HAP-1 (cell line): ENCODE data around the gene RNF133.

ENCODE experiments used
- DNase-seq, 2 experiments: peaks; one replicate each; pipeline ENCODE4 v3.0.0-alpha.2; 2016 to 2020; ENCODE audit warnings: low spot score in 2 of 2
- H3K27me3 ChIP-seq: fragments of 250-450 bp; sonication (Bioruptor Pico); 2 replicates; pipeline ENCODE4 v1.5.1; 2020; ENCODE audit warnings: low read depth, mild to moderate bottlenecking, moderate library complexity
- H3K36me3 ChIP-seq: fragments of 250-450 bp; sonication (Bioruptor Pico); replicated peaks from 2 replicates; pipeline ENCODE4 v1.5.1; 2020; ENCODE audit warnings: mild to moderate bottlenecking
- H3K4me1 ChIP-seq: fragments of 250-450 bp; sonication (Bioruptor Pico); 2 replicates; pipeline ENCODE4 v1.5.1; 2020; ENCODE audit warnings: mild to moderate bottlenecking
- H3K4me3 ChIP-seq: fragments of 250-450 bp; sonication (Bioruptor Pico); 2 replicates; pipeline ENCODE4 v1.5.1; 2020; ENCODE audit warnings: mild to moderate bottlenecking, moderate library complexity
- H3K9me3 ChIP-seq: fragments of 250-450 bp; sonication (Bioruptor Pico); 2 replicates; pipeline ENCODE4 v1.5.1; 2020; ENCODE audit warnings: mild to moderate bottlenecking, moderate library complexity
- in situ Hi-C: fragments of 300-500 bp; cut with MboI; formaldehyde crosslinking; loops from 3 replicates; pipeline ENCODE4 v1.14.3; 2020; ENCODE audit warnings: low sequenced_read_pairs, inconsistent platforms, mixed read lengths

RNF133 gene, protein sequence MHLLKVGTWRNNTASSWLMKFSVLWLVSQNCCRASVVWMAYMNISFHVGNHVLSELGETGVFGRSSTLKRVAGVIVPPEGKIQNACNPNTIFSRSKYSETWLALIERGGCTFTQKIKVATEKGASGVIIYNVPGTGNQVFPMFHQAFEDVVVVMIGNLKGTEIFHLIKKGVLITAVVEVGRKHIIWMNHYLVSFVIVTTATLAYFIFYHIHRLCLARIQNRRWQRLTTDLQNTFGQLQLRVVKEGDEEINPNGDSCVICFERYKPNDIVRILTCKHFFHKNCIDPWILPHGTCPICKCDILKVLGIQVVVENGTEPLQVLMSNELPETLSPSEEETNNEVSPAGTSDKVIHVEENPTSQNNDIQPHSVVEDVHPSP

DNA sequence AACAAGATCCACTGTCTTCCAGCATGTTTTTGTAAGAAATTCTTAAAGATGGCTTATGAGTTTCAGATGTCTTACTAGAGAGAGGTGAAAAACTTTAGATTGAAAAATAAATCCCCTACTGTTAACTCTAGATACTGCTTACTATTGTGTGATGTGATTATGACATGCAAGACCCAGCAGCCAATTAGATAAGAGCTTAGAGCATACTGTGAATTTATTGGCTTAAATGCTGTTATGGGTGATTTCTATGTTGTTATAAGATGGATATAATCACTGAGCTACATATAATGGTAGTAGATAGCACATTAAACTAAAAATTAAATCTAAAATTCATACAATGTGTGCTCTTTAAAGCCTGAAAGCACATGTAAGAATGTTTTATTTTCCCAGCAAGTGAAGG, at the start of gene RNF133:
Gene RNF133, minus strand, starts transcription at position 101 of the 400 bp plus-strand sequence. CDS start 199 bp downstream, outside the sequence.
- Histone ChIP-seq H3K27me3 (peaks cover 10% of the 10 kb centered on the region; the same call in 1 of the 2 replicates), H3K36me3 (no peaks in the 10 kb centered on the region), H3K4me1 (no peaks in the 10 kb centered on the region), H3K9me3 (no peaks in the 10 kb centered on the region), H3K4me3 (no peak within 1 kb of the TSS)
- DNase-seq = no peak
- in situ Hi-C loops = no loop called here

GRCh38 chr7:122748195-122748594, 49.3 kb upstream of the RNF133 start:
- Histone ChIP-seq H3K27me3 (no peaks in the 10 kb centered on the region), H3K4me1 (peaks cover 16% of the 10 kb centered on the region), H3K36me3 (no peaks in the 10 kb centered on the region), H3K9me3 (no peaks in the 10 kb centered on the region), H3K4me3 (no peak overlapping the region)
- DNase-seq = no peak
- in situ Hi-C loops = no loop called here

GRCh38 chr7:122746948-122747347, 48.0 kb upstream of the RNF133 start:
- Histone ChIP-seq H3K27me3 (no peaks in the 10 kb centered on the region), H3K4me3 (no peak overlapping the region), H3K9me3 (no peaks in the 10 kb centered on the region), H3K36me3 (no peaks in the 10 kb centered on the region), H3K4me1 (peaks cover 16% of the 10 kb centered on the region)
- in situ Hi-C loops = no loop called here
- no peak for DNase-seq

DNA sequence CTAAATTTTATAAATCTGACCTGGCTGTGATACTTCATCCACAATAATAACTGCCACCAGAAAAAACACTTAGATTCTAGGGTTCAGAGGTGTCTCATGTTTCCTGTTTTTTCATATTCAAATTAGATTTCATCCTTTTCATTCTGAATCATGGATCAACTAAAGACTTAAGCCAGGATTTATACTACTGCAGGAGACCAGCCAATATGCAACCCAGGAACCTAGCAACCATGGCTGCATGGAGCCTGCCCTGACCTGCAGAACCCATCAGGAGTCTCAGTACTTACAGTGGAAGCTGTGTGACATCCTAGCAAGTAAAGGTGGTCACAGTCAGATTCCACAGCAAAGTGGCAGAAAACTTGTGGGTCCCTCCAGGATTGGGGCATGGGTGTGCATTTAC, 44.3 kb upstream of the RNF133 start:
- no peak overlapping the region for H3K4me3 ChIP-seq
- no peaks in the 10 kb centered on the region; the same call in 1 of the 2 replicates for H3K4me1 ChIP-seq
- H3K9me3 ChIP-seq = no peaks in the 10 kb centered on the region
- no peaks in the 10 kb centered on the region for H3K36me3 ChIP-seq
- in situ Hi-C loops = no loop called here
- no peaks in the 10 kb centered on the region; the same call in 1 of the 2 replicates for H3K27me3 ChIP-seq
- DNase-seq = no peak

- H3K4me3 ChIP-seq = no peak overlapping the region
- no peaks in the 10 kb centered on the region for H3K9me3 ChIP-seq
- no peak for DNase-seq
- no peaks in the 10 kb centered on the region for H3K36me3 ChIP-seq
- no peaks in the 10 kb centered on the region; the same call in 1 of the 2 replicates for H3K27me3 ChIP-seq
- in situ Hi-C loops = no loop called here
- H3K4me1 ChIP-seq = peaks cover 7% of the 10 kb centered on the region
Measured at GRCh38 chr7:122738947-122739346, 40.0 kb upstream of the RNF133 start.

GRCh38 chr7:122736183-122736582, 37.3 kb upstream of the RNF133 start:
- Histone ChIP-seq H3K4me1 (peaks cover 7% of the 10 kb centered on the region), H3K9me3 (no peaks in the 10 kb centered on the region; the same call in 1 of the 2 replicates), H3K27me3 (no peaks in the 10 kb centered on the region), H3K4me3 (no peak overlapping the region), H3K36me3 (no peaks in the 10 kb centered on the region)
- DNase-seq = no peak
- in situ Hi-C loops = no loop called here

DNA sequence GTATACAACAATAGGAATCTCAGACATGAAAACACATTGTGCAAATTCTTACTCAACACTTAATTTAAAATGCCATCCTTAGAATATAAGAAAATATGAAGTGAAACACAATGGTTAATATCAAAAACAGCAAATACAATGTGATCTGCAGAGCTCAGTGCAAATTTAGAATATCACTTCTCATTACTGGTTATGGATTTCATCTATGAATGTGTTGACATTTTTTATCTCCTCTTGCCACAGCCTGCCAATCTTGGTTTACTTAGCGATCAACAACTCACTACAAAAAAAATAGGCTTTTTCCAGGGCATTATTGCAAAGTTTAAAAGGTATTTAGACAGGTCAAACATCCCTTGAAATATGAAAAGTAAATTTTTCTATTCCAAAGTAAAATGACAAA, 28.8 kb upstream of the RNF133 start:
- no peaks in the 10 kb centered on the region for H3K9me3 ChIP-seq
- in situ Hi-C loops = no loop called here
- peaks cover 3% of the 10 kb centered on the region; the same call in 1 of the 2 replicates for H3K27me3 ChIP-seq
- no peaks in the 10 kb centered on the region for H3K36me3 ChIP-seq
- no peaks in the 10 kb centered on the region for H3K4me1 ChIP-seq
- no peak for DNase-seq
- H3K4me3 ChIP-seq = no peak overlapping the region

- Histone ChIP-seq H3K4me1 (no peaks in the 10 kb centered on the region), H3K4me3 (no peak overlapping the region), H3K36me3 (no peaks in the 10 kb centered on the region), H3K27me3 (peaks cover 3% of the 10 kb centered on the region; the same call in 1 of the 2 replicates), H3K9me3 (no peaks in the 10 kb centered on the region)
- no peak for DNase-seq
- in situ Hi-C loops = no loop called here
Measured at GRCh38 chr7:122727354-122727753, 28.4 kb upstream of the RNF133 start.

GRCh38 chr7:122726881-122727280, 28.0 kb upstream of the RNF133 start:
- H3K36me3 ChIP-seq = no peaks in the 10 kb centered on the region
- DNase-seq = no peak
- H3K4me1 ChIP-seq = no peaks in the 10 kb centered on the region
- no peak overlapping the region for H3K4me3 ChIP-seq
- H3K9me3 ChIP-seq = no peaks in the 10 kb centered on the region
- peaks cover 3% of the 10 kb centered on the region; the same call in 1 of the 2 replicates for H3K27me3 ChIP-seq
- in situ Hi-C loops = no loop called here

DNA sequence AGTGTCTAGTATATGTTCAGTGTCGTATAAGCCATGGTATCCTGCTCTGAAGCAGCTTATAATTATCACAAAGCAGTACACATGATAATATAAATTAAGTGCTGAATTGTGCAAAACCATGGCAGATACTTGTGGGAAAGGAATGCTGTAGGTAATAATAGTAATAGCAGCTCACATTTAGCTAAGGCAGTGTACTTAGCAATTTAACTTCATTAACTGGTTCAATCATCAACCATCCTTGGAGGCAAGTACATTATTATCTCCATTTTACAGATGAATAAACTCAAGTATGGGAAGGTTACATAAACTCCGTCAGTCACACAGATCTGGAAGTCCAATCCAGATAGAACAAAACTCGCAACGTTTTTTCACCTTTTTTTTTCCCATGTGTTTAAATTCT, 25.4 kb upstream of the RNF133 start:
- Histone ChIP-seq H3K4me3 (no peak overlapping the region), H3K9me3 (no peaks in the 10 kb centered on the region), H3K4me1 (no peaks in the 10 kb centered on the region), H3K27me3 (peaks cover 3% of the 10 kb centered on the region; the same call in 1 of the 2 replicates), H3K36me3 (no peaks in the 10 kb centered on the region)
- in situ Hi-C loops = no loop called here
- no peak for DNase-seq

DNA sequence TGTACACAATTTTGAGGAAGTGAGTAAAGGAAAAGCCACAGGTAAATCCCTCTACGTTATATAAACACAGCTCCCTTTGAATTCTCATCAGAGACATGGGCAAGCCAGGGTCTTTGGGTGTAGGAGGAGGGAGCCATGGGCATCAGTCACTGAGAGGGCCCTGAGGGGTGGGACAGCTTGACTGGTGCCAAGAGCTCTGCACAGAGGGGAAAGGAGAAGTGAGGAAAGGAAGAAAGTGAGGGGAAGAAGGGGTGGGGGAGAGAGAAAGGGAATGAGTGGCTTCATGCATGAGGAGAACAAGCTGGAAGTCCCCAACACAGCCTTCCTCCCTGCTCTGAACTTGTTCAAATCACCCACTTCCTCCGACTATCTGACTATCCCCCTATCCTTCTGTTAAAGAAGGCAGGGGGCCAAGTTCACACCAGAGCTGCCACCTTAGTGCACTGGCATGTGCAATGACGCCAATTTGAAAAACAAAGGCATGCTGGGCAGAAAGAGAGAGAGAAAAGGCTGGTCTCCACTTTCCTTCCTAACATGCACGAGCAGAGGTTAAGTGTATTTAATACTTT, 20.2 kb upstream of the RNF133 start:
- no peaks in the 10 kb centered on the region for H3K4me1 ChIP-seq
- H3K27me3 ChIP-seq = no peaks in the 10 kb centered on the region
- in situ Hi-C loops = no loop called here
- no peak for DNase-seq
- H3K36me3 ChIP-seq = no peaks in the 10 kb centered on the region
- H3K9me3 ChIP-seq = no peaks in the 10 kb centered on the region
- H3K4me3 ChIP-seq = no peak overlapping the region

GRCh38 chr7:122717356-122718089, 18.6 kb upstream of the RNF133 start:
- in situ Hi-C loops = no loop called here
- H3K27me3 ChIP-seq = no peaks in the 10 kb centered on the region; the same call in 1 of the 2 replicates

GRCh38 chr7:122715183-122715582, 16.3 kb upstream of the RNF133 start:
- DNase-seq = no peak
- H3K4me3 ChIP-seq = no peak overlapping the region
- H3K9me3 ChIP-seq = no peaks in the 10 kb centered on the region
- H3K36me3 ChIP-seq = no peaks in the 10 kb centered on the region
- no peaks in the 10 kb centered on the region for H3K4me1 ChIP-seq
- in situ Hi-C loops = no loop called here
- H3K27me3 ChIP-seq = no peaks in the 10 kb centered on the region; the same call in none of the 2 replicates

More at GRCh38 chr7:122717356-122718089, 18.6 kb upstream of the RNF133 start:
- DNase-seq = no peak
- no peaks in the 10 kb centered on the region for H3K36me3 ChIP-seq
- H3K4me1 ChIP-seq = no peaks in the 10 kb centered on the region
- H3K4me3 ChIP-seq = no peak overlapping the region
- H3K9me3 ChIP-seq = no peaks in the 10 kb centered on the region

- no peak overlapping the region for H3K4me3 ChIP-seq
- no peaks in the 10 kb centered on the region; the same call in none of the 2 replicates for H3K27me3 ChIP-seq
Measured at GRCh38 chr7:122710916-122711315, 12.0 kb upstream of the RNF133 start.

More at GRCh38 chr7:122710916-122711315, 12.0 kb upstream of the RNF133 start:
- no peaks in the 10 kb centered on the region for H3K9me3 ChIP-seq
- H3K4me1 ChIP-seq = no peaks in the 10 kb centered on the region
- no peaks in the 10 kb centered on the region for H3K36me3 ChIP-seq
- no peak for DNase-seq
- in situ Hi-C loops = no loop called here
